Left renal cortex interstitium (tissue), 4 donors: ENCODE data around the gene OR14K1. TPM values are rescaled to one million over a fixed set of nuclear protein-coding genes. Genes with fewer than 3 reads are reported as not detected.
"Not testable (repeated sequence)": the region's sequence is repeated elsewhere in the genome, so short reads cannot be mapped to it uniquely, and the experiment has no call there.

Experiments
- DNase-seq, 4 donors: peaks; one replicate each; pipeline ENCODE4 v3.0.0-alpha.2; 2013; ENCODE audit warnings: low read depth in 4 of 4, low spot score in 2 of 4, missing footprints in 1 of 4
- polyA plus RNA-seq, 4 donors: library from polyadenylated mRNA; unstranded; fragments of 120-200 nt; gene quantifications; one replicate each; pipeline ENCODE4 v1.2.1, GENCODE V29; 2013; ENCODE audit not compliant: insufficient read length in 4 of 4

OR14K1 gene
- polyA plus RNA-seq = not detected

GRCh38 chr1:247738315-247738714 lies at the start of gene OR14K1:
TSS of gene OR14K1 (plus strand) at chr1:247738615. CDS start at chr1:247738615, 0 bp downstream.
- no peak for DNase-seq

DNA sequence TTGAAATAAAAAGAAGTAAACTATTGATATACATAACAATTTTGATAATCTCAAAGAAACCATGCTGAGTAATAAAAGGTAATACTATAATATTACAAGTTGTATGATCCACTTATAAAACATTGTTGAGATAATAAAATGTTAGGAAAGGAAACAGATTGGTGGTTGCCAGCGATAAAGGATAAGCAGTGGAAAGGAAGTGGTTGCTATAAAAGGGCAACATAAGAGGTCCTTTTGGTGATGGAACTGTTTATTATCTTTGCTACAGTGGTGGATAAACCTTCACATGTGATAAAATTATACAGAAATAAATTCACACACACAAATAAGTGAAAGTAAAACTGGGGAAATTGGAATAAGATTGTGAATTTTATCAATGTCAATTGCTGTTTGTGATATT lies 37.1 kb upstream of the OR14K1 start:
- no peak for DNase-seq

DNA sequence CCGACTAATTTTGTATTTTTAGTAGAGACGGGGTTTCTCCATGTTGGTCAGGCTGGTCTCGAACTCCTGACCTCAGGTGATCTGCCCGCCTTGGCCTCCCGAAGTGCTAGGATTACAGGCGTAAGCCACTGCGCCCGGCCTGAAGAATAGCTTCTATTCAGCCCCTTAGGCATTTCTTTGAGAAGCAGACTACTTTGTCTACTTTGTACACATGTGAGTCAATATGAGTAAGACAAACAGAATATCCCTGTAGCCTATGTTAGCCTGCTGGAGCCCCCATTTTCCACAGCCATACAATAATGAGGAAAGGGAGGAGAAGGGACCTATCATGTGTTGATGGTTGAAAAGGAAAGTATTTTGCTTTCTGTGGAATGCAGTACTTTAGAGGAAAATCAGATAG lies 27.7 kb upstream of the OR14K1 start:
- not testable (repeated sequence) for DNase-seq

- DNase-seq = no peak
Measured at GRCh38 chr1:247713753-247714152, 24.7 kb upstream of the OR14K1 start.

- no peak for DNase-seq
Measured at GRCh38 chr1:247716546-247716945, 21.9 kb upstream of the OR14K1 start, which contains the start of gene OR6F1. TSS of gene OR6F1 (minus strand) at chr1:247716646. CDS start at chr1:247712755, 3,891 bp downstream.

DNA sequence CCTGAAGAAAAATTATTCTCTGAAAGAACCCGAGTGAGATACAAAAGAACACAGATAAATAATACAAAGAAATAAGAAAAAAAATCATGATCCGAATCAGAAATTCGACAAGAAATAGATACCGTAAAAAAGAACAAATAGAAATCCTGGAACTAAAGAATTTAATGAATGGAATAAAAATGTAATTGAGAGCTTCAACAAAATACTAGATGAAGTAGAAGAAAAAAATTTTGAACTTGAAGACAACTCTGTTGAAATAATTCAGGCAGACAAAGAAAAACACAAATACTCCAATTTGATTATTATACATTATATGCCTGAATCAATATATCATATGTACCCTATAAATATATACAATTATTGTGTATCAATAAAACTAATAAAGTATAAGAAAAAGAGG lies 17.2 kb upstream of the OR14K1 start:
- no peak for DNase-seq

DNA sequence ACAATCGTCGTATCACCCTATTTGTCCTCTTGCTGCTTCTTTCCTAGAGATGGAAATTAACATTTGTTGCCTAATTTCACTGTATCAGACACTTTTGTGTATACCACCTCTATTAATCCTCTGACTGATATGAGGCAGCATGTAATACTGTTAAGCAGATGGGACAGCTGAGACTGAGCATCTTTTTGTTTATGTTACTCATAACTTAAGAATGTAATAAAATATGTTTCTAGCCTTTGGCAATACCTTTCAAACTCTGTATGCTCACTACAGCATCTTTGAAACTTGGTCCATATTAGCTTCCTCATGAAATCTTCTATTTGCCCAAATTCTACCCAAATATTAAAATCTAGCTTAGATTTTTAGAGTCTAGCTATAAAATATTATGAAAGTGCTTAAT lies 2.3 kb downstream of the OR14K1 start:
- no peak for DNase-seq

DNA sequence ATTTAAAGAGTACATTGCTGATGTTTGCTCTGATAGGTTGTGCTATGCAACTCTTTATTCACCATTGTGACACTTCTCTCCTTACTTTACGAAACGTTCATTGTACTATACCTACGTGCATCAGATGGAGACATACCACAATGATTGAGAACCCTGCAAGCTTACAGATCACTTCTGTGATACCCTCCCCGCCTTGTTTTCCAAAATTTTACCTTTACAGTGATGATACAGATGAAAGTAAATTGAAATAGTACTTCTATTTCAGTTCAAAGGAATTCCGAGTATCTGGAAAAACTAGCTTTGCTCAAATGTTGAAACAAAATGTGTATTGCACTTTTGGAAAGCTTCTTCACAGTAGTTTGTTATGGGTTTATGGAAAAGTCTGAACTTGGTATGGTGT lies 3.3 kb downstream of the OR14K1 start:
- no peak for DNase-seq

DNA sequence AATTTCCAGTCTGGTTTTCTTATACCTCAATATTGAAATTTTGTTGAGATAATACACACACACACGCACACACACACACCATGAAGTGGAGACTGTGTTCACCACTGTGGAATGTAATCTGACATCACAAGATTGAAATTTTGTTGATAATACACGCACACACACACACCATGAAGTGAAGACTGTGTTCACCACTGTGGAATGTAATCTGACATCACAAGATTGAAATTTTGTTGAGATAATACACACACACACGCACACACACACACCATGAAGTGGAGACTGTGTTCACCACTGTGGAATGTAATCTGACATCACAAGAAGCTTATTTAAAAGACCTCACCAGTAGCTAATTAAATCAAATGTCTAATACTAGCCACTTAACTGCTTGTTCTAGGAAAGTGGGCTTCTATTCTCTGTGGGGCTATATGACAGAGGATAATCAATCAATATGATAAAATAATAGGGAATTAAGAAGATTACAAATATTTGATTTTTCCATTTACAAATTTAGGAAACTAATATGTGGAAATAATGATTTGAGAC lies 3.9 kb downstream of the OR14K1 start:
- DNase-seq = not testable (repeated sequence)

- no peak for DNase-seq
Measured at GRCh38 chr1:247746391-247746935, 8.0 kb downstream of the OR14K1 start.

GRCh38 chr1:247747616-247748015 lies 9.2 kb downstream of the OR14K1 start:
- DNase-seq = no peak

DNA sequence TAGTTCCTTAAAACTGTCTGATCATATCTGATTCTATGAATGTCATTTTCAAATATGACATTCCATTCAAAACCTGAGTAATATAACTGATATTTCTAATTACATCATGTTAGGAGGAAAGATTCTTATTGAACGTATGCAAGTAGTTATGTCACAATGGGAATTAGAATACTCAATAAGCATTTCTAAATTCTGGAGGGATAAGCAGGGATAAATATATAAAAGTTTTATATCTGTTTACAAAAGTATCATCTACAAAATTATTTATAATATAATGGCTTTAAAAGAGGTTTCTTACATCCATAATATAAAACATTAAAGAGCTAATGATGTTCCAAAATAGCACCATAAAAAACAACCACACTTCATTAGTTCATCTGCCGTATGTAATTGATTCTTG lies 9.6 kb downstream of the OR14K1 start, which contains the start of gene OR14A2:
TSS of gene OR14A2 (minus strand) at position 101 of the 400 bp plus-strand sequence.
- no peak for DNase-seq

GRCh38 chr1:247749870-247750269 lies 11.5 kb downstream of the OR14K1 start:
- no peak for DNase-seq

DNA sequence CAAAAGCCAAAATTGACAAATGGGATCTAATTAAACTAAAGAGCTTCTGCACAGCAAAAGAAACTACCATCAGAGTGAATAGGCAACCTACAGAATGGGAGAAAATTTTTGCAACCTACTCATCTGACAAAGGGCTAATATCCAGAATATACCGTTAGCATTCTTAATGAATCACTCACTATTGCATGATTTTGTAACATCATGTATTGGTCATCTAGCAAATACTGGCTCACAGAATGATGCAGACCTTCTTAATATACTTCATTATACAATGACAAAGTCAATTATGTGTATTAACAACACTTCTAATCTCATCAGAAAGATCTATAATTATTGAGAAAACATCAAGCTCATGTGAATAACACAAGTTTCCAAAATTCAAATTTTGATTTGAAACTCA lies 15.9 kb downstream of the OR14K1 start:
- DNase-seq = not testable (repeated sequence)

- DNase-seq = no peak
Measured at GRCh38 chr1:247760456-247760855, 22.0 kb downstream of the OR14K1 start, which contains the start of gene OR1C1. TSS of gene OR1C1 (minus strand) at chr1:247760556. CDS start at chr1:247758406, 2,150 bp downstream.

DNA sequence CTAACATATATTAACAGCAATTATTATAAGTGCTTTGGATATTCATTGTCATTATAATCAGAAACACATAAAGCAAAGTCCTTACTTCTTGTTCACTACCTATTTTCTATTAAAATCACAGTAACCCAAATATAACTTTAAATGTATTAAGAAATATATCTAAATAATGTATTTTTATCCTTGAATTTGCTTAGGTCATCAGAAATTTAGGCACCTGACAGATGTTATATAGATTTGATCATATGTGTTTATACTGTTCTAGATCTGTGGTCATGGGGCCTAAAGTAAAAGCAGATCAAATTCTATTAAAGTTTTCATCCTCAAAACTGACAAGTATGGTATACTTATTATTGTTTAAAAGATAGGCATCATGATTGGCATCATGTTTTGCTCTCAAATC lies 31.2 kb downstream of the OR14K1 start:
- DNase-seq = no peak

Other genes with a start within 250 kb of the OR14K1 start
- gene OR2C3, start 202.2 kb upstream of the OR14K1 start, polyA plus RNA-seq = 1 to 10 TPM in 2 of 4 donors, under 1 TPM in 2; 0.70 to 1.3 (median 0.99) TPM
- 1 to 10 TPM in 2 of 4 donors, under 1 TPM in 2; 0.17 to 1.3 (median 0.95) TPM for gene GCSAML, start 189.5 kb upstream of the OR14K1 start, polyA plus RNA-seq
- gene OR2G2, start 150.3 kb upstream of the OR14K1 start, polyA plus RNA-seq = not detected
- not detected for gene OR2G3, start 133.0 kb upstream of the OR14K1 start, polyA plus RNA-seq
- not detected for gene OR13G1, start 58.9 kb upstream of the OR14K1 start, polyA plus RNA-seq
- gene OR6F1, start 22.0 kb upstream of the OR14K1 start, polyA plus RNA-seq = not detected
- gene OR14A2, start 9.5 kb downstream of the OR14K1 start, polyA plus RNA-seq = not detected
- under 1 TPM in 1 of 4 donors, not detected in 3; 0.08 TPM for gene OR1C1, start 21.9 kb downstream of the OR14K1 start, polyA plus RNA-seq
- not detected for gene OR14A16, start 85.5 kb downstream of the OR14K1 start, polyA plus RNA-seq
- gene OR11L1, start 103.3 kb downstream of the OR14K1 start, polyA plus RNA-seq = not detected
- gene TRIM58, start 118.6 kb downstream of the OR14K1 start, polyA plus RNA-seq = 1 to 10 TPM; 1.2 to 1.7 (median 1.7) TPM
- under 1 TPM; 0.14 to 0.36 (median 0.24) TPM for gene OR2W3, start 157.0 kb downstream of the OR14K1 start, polyA plus RNA-seq
- not detected for gene OR2T8, start 181.6 kb downstream of the OR14K1 start, polyA plus RNA-seq
- gene OR2AJ1, start 186.3 kb downstream of the OR14K1 start, polyA plus RNA-seq = not detected
- not detected for gene OR2L8, start 210.2 kb downstream of the OR14K1 start, polyA plus RNA-seq
- gene OR2AK2, start 226.6 kb downstream of the OR14K1 start, polyA plus RNA-seq = not detected